ENCODE measurements around the gene CCDC12. TPM values are rescaled to one million over a fixed set of nuclear protein-coding genes. Genes with fewer than 3 reads are reported as not detected.

Gene CCDC12
- total RNA-seq, 1 donor from 2014 or later, result 17.9 TPM

- DNase-seq (ENCODE audit: low spot score), result no peak
- no peak overlapping the region for H3K4me3 ChIP-seq
- H3K27ac ChIP-seq, result no peak overlapping the region
- H3K4me1 Mint-ChIP-seq, result peaks cover 7% of the 10 kb centered on the region
- H3F3A ChIP-seq (ENCODE audit: low read depth), result no peaks in the 10 kb centered on the region
- H3K79me2 ChIP-seq (ENCODE audit: low read depth), result no peaks in the 10 kb centered on the region
- peaks cover 23% of the 10 kb centered on the region for H4K20me1 ChIP-seq (ENCODE audit: low read depth)
- H3K27ac Mint-ChIP-seq, result no peak overlapping the region
- no peak overlapping the region for H2AFZ ChIP-seq (replicated peaks)
- H3K9me3 ChIP-seq (ENCODE audit: low read depth), result no peaks in the 10 kb centered on the region
- peaks cover 5% of the 10 kb centered on the region for H3K4me1 ChIP-seq
- no peaks in the 10 kb centered on the region for H3K9me3 Mint-ChIP-seq
- no peak overlapping the region for H3K9ac ChIP-seq
- TF ChIP-seq EZH2 (IDR thresholded peaks at IDR 0.05), result no peak
- TF ChIP-seq EZH2phosphoT487 (IDR thresholded peaks at IDR 0.05), result no peak
- no peak for TF ChIP-seq CTCF (IDR thresholded peaks at IDR 0.05)
- no peak overlapping the region for H3K4me3 Mint-ChIP-seq
- H3K36me3 Mint-ChIP-seq, result peaks cover 11% of the 10 kb centered on the region
- H3K4me2 ChIP-seq, result no peak overlapping the region
- peaks cover 2% of the 10 kb centered on the region for H3K27me3 Mint-ChIP-seq (ENCODE audit: insufficient read depth, low read depth)
- H3K36me3 ChIP-seq, result no peaks in the 10 kb centered on the region
- no peaks in the 10 kb centered on the region for H3K27me3 ChIP-seq
Observed at GRCh38 chr3:47020311-47020710, 43.8 kb upstream of the CCDC12 start.

- H3K27ac Mint-ChIP-seq, result no peak overlapping the region
- TF ChIP-seq CTCF (IDR thresholded peaks at IDR 0.05) (no peak), EZH2 (IDR thresholded peaks at IDR 0.05) (no peak), EZH2phosphoT487 (IDR thresholded peaks at IDR 0.05) (no peak)
- Histone ChIP-seq H3K79me2 (ENCODE audit: low read depth) (no peaks in the 10 kb centered on the region), H2AFZ (replicated peaks) (no peak overlapping the region), H3K27me3 (no peaks in the 10 kb centered on the region), H4K20me1 (ENCODE audit: low read depth) (peaks cover 13% of the 10 kb centered on the region), H3K9me3 (ENCODE audit: low read depth) (no peaks in the 10 kb centered on the region), H3K36me3 (no peaks in the 10 kb centered on the region), H3K4me2 (no peak overlapping the region), H3F3A (ENCODE audit: low read depth) (no peaks in the 10 kb centered on the region), H3K9ac (no peak overlapping the region), H3K4me1 (no peaks in the 10 kb centered on the region), H3K27ac (no peak overlapping the region), H3K4me3 (no peak overlapping the region)
- peaks cover 11% of the 10 kb centered on the region for H3K36me3 Mint-ChIP-seq
- H3K4me3 Mint-ChIP-seq, result no peak overlapping the region
- H3K9me3 Mint-ChIP-seq, result no peaks in the 10 kb centered on the region
- no peak for DNase-seq (ENCODE audit: low spot score)
- H3K27me3 Mint-ChIP-seq (ENCODE audit: insufficient read depth, low read depth), result peaks cover 2% of the 10 kb centered on the region
- no peaks in the 10 kb centered on the region for H3K4me1 Mint-ChIP-seq
Observed at GRCh38 chr3:47019201-47019600, 42.7 kb upstream of the CCDC12 start.

GRCh38 chr3:47018269-47018611, 41.7 kb upstream of the CCDC12 start:
- H3K27me3 ChIP-seq, result no peaks in the 10 kb centered on the region
- H3K79me2 ChIP-seq (ENCODE audit: low read depth), result no peaks in the 10 kb centered on the region
- no peaks in the 10 kb centered on the region for H3K36me3 ChIP-seq
- no peaks in the 10 kb centered on the region for H3K4me1 ChIP-seq
- H3F3A ChIP-seq (ENCODE audit: low read depth), result no peaks in the 10 kb centered on the region
- no peak overlapping the region for H3K4me3 ChIP-seq
- peaks cover 6% of the 10 kb centered on the region for H4K20me1 ChIP-seq (ENCODE audit: low read depth)
- Mint-ChIP-seq H3K9me3 (no peaks in the 10 kb centered on the region), H3K27ac (no peak overlapping the region), H3K4me3 (no peak overlapping the region), H3K4me1 (no peaks in the 10 kb centered on the region), H3K27me3 (ENCODE audit: insufficient read depth, low read depth) (peaks cover 2% of the 10 kb centered on the region), H3K36me3 (peaks cover 11% of the 10 kb centered on the region)
- H3K27ac ChIP-seq, result no peak overlapping the region
- no peak for DNase-seq (ENCODE audit: low spot score)
- H2AFZ ChIP-seq (replicated peaks), result no peak overlapping the region
- no peaks in the 10 kb centered on the region for H3K9me3 ChIP-seq (ENCODE audit: low read depth)
- no peak overlapping the region for H3K9ac ChIP-seq
- H3K4me2 ChIP-seq, result no peak overlapping the region
- TF ChIP-seq EZH2phosphoT487 (IDR thresholded peaks at IDR 0.05), result no peak
- no peak for TF ChIP-seq CTCF (IDR thresholded peaks at IDR 0.05)
- no peak for TF ChIP-seq EZH2 (IDR thresholded peaks at IDR 0.05)
